Activated T-helper 1 cell treated with anti-CD3 and anti-CD28 coated beads, Interleukin-12 subunit alpha, Interleukin-12 subunit beta, Interleukin-2, Interleukin-4 antibody, amounts not matched to agents 30 ng/mL and 10 ng/mL and 1 ng/mL, durations not matched to agents 14 hours and 24 hours and 36 hours (primary cell): ENCODE data around the gene IL26. TPM values are rescaled to one million over a fixed set of nuclear protein-coding genes. Genes with fewer than 3 reads are reported as not detected.
A peak's percentile ranks its signal among the peaks of the same experiment; 100 is the strongest.
"Not testable (repeated sequence)": the region's sequence is repeated elsewhere in the genome, so short reads cannot be mapped to it uniquely, and the experiment has no call there.

ENCODE experiments used
- DNase-seq: peaks from one replicate; pipeline ENCODE4 v3.0.0; 2021; ENCODE audit warnings: low spot score
- H3K27ac Mint-ChIP-seq: one replicate; pipeline ENCODE4 v1.8.0; 2021; ENCODE audit warnings: mild to moderate bottlenecking, mixed read lengths
- H3K27me3 Mint-ChIP-seq: one replicate; pipeline ENCODE4 v1.8.0; 2022; ENCODE audit warnings: mild to moderate bottlenecking, moderate library complexity, mixed read lengths; ENCODE audit not compliant: insufficient read depth
- H3K36me3 Mint-ChIP-seq: one replicate; pipeline ENCODE4 v1.8.0; 2021; ENCODE audit warnings: low read depth, mixed read lengths
- H3K4me1 Mint-ChIP-seq: one replicate; pipeline ENCODE4 v1.8.0; 2021; ENCODE audit warnings: low read depth, mixed read lengths
- H3K4me3 Mint-ChIP-seq: one replicate; pipeline ENCODE4 v1.8.0; 2021; ENCODE audit warnings: mild to moderate bottlenecking, moderate library complexity, mixed read lengths
- H3K9me3 Mint-ChIP-seq: one replicate; pipeline ENCODE4 v1.8.0; 2021; ENCODE audit warnings: mixed read lengths
- intact Hi-C: fragments of 100-400 bp; cut with micrococcal nuclease; formaldehyde crosslinking; loops from one replicate; pipeline ENCODE4 v1.15.1; 2024
- total RNA-seq: library from RNA; stranded (reverse); gene quantifications from 2 replicates; pipeline ENCODE4 v1.2.3, GENCODE V29; 2022

IL26 gene
- total RNA-seq, 1 donor from 2014 or later: 6.9 TPM

DNA sequence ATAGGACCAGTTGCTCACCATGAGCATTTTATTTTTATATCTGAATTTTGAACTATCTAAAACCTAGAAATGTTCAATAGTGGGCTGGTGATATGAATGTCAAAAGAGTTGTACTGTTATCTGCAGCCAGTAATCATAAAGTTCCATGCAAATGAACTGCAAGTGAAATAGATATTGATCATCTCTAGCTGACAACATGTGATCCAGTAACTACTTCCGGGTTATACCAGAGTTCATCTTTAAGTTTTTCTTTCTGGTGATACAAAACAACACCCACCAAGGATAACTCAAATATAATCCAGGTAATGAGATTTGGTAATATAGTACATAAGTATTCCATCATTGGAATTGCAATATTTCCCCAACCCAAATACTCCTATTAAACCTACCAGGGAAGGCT lies 4.1 kb downstream of the IL26 start:
- peak overlapping the region; percentile 34 for H3K4me3 Mint-ChIP-seq
- H3K36me3 Mint-ChIP-seq: peaks cover 10% of the 10 kb centered on the region

DNA sequence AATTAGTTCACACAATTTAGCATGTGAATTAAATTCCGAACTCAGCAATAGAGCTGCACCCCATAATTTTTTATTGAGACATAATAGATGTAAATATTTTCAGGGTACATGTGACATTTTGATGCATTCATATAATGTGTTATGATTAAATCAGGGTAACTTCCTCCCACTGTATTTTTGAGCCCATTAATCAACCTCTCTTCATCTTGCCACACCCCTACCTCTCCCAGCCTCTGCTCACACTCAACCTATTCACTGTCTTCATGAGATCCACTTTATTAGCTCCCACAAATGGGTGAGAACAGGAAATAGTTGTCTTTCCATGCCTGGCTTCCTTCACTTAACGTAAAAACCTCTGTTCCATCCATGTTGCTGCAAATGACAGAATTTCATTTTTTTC lies 14.7 kb downstream of the IL26 start:
- Mint-ChIP-seq H3K9me3 (peaks cover 9% of the 10 kb centered on the region), H3K27me3 (no peaks in the 10 kb centered on the region), H3K4me3 (no peak overlapping the region), H3K36me3 (peaks cover 17% of the 10 kb centered on the region), H3K4me1 (peaks cover 58% of the 10 kb centered on the region), H3K27ac (no peak overlapping the region)
- no peak for DNase-seq
- intact Hi-C loops: no loop called here

More for the DNA sequence above, 4.1 kb downstream of the IL26 start:
- DNase-seq: no peak
- no peak overlapping the region for H3K27ac Mint-ChIP-seq
- no peaks in the 10 kb centered on the region for H3K27me3 Mint-ChIP-seq
- intact Hi-C loops: loop anchor here (5.0 to 10.0 kb wide), 3 partner anchors 391 to 867 kb away; partner anchors contain the start of genes RAP1B and SLC35E3
- H3K9me3 Mint-ChIP-seq: no peaks in the 10 kb centered on the region
- peaks cover 53% of the 10 kb centered on the region for H3K4me1 Mint-ChIP-seq

DNA sequence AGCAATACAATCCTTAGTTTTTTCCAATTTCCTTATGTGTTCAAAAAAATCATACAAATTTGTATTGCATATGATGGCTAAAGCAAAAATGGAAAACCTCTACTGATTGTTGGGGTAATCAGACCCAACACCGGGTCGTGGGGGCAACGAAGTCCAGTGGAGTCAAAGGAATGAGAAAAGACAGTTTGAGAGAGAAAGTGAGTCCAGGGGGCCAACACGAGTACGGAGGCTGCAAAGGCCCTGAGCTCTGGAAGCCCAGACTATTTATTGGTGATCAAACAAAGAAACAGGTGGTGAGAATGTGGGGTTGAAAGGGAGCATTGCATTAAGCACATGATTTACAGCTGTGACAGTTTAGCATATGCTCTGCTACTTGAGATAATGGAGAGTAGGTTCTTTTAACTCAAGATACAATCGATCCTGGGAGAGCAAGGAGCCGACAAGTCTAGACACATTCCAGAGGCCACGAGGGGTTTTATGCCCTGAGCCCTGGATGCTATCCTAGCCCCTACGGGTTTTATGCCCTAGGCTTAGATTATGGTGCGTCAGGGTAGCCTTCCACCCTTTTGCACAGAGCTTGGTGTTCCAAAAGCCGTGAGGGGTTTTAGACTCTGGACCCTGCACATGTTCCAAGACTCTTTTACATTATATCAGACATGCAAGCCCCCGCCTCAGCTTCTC lies 16.4 kb downstream of the IL26 start:
- H3K4me3 Mint-ChIP-seq, H3K27ac Mint-ChIP-seq, intact Hi-C loops, H3K9me3 Mint-ChIP-seq, H3K27me3 Mint-ChIP-seq, DNase-seq: not testable (repeated sequence)
- Mint-ChIP-seq H3K36me3 (peaks cover 21% of the 10 kb centered on the region), H3K4me1 (peaks cover 65% of the 10 kb centered on the region)

DNA sequence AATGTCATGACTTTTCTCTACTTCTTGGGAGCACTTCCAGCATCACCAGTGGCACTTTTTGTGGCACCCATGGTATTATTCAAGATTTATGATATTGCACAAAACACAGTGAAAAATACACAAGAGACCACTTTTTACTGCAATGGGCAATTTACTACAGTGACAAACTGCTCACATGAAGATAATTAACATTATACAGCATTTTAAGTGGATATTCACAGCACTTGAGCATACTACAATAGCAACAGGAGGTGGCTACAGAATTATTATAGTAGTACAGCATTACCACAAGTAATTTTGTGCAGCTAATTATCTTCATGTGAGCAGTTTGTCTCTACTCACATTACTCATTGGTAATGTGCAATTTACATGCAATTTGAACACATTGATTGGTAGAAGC lies 18.3 kb downstream of the IL26 start:
- H3K27me3 Mint-ChIP-seq: no peaks in the 10 kb centered on the region
- intact Hi-C loops: loop anchor here (2.0 kb wide), 1 partner anchor 14 kb away; no protein-coding TSS in a partner anchor

DNA sequence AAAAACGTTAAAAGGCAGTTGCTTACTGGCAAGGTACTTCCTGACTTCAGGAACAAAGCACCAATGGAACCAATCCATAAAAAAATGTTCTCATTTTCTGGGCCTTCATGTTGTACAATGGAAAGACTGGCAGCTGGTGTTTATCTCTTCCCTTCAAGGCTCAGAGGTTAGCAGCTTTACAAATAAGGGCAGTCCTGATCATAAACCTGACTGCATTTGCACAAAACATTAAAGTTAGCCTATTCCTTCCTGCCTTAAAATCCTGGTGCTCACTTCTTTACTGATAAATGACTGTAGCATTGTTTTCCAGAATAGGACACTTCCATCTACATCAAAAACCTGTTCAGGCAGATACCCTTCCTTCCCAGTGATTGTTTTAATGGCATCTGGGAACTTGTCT lies 19.2 kb downstream of the IL26 start:
- H3K36me3 Mint-ChIP-seq: peaks cover 17% of the 10 kb centered on the region
- H3K4me3 Mint-ChIP-seq: no peak overlapping the region
- DNase-seq: no peak
- no peaks in the 10 kb centered on the region for H3K27me3 Mint-ChIP-seq
- no peak overlapping the region for H3K27ac Mint-ChIP-seq
- peaks cover 61% of the 10 kb centered on the region for H3K4me1 Mint-ChIP-seq
- peaks cover under 1% of the 10 kb centered on the region for H3K9me3 Mint-ChIP-seq
- intact Hi-C loops: loop anchor here (2.0 kb wide), 1 partner anchor 14 kb away; no protein-coding TSS in a partner anchor

More for the DNA sequence above, 18.3 kb downstream of the IL26 start:
- Mint-ChIP-seq H3K4me3 (no peak overlapping the region), H3K27ac (no peak overlapping the region), H3K36me3 (peaks cover 22% of the 10 kb centered on the region), H3K9me3 (peaks cover 9% of the 10 kb centered on the region), H3K4me1 (peaks cover 67% of the 10 kb centered on the region)
- DNase-seq: no peak

DNA sequence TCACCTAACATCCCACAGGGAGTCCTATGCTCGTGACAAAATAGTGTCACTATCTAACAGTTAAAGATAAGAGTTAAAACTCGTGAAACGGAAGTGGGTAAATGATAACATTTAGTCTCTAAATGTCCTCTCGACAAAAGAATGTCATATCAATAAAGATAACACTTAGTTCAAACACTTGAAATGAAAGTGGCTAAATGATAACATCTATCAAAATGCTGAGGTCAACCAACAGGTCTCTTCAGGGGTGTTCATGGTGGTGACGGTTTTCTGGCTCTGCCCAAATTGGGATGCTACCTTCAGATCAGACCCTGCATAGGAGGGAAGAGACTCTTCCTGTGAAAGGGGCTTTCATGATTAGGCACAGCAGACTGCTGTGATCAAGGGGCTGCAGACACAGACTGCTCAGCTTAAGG lies 22.1 kb downstream of the IL26 start:
- no peak for DNase-seq
- Mint-ChIP-seq H3K27ac (peak overlapping the region; percentile 19), H3K9me3 (no peaks in the 10 kb centered on the region), H3K36me3 (peaks cover 22% of the 10 kb centered on the region), H3K4me1 (peaks cover 75% of the 10 kb centered on the region), H3K27me3 (no peaks in the 10 kb centered on the region), H3K4me3 (no peak overlapping the region)
- intact Hi-C loops: loop anchor here (2.0 kb wide), 1 partner anchor 19 kb away; no protein-coding TSS in a partner anchor

DNA sequence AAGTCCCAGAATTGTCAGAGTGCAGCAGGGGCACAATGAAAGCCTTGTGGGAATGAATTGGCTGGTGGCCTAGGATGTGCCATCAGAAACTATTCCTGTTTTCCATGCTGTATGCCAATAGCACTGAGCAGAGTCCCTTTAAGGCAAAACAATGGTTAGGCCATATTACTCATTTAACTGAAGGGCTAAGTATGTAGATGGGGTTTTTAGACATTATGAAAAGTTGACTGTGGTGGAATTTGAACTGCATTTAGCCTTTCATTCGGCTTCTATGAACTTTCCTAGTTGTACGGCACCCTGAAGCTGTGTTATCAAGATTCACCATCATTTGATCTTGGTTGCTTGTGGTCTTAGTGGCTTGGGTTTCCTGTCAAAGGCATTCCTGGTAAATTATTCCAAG lies 24.8 kb downstream of the IL26 start:
- peaks cover 78% of the 10 kb centered on the region for H3K4me1 Mint-ChIP-seq
- H3K4me3 Mint-ChIP-seq: peak overlapping the region; percentile 16
- H3K9me3 Mint-ChIP-seq: no peaks in the 10 kb centered on the region
- peak overlapping the region; percentile 98 for H3K27ac Mint-ChIP-seq
- no peaks in the 10 kb centered on the region for H3K27me3 Mint-ChIP-seq
- intact Hi-C loops: no loop called here
- DNase-seq: no peak
- peaks cover 16% of the 10 kb centered on the region for H3K36me3 Mint-ChIP-seq

DNA sequence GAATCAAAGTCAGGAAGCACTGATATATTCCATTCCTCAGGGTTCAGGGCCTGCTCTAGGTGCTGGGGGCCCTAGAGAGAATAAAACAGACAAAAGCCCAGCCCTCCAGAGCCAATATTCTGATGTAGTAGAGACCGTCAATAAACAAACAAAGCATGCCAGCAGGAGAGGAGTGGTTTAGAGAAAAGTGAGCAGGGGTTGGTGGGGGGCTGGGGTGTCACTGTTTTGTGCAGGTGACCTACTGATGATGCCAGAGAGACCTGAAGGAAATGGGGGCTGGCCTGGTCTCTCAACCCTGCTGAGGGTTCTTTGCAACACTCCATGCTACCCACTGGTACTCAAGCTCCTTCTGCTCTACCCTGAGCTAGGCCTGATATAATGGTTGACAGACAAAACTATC lies 26.5 kb downstream of the IL26 start:
- H3K4me3 Mint-ChIP-seq: peak overlapping the region; percentile 78
- peak overlapping the region; percentile 98 for H3K27ac Mint-ChIP-seq
- H3K27me3 Mint-ChIP-seq: no peaks in the 10 kb centered on the region
- peaks cover 79% of the 10 kb centered on the region for H3K4me1 Mint-ChIP-seq
- intact Hi-C loops: loop anchor here (2.0 kb wide), 1 partner anchor 78 kb away; no protein-coding TSS in a partner anchor
- H3K9me3 Mint-ChIP-seq: peaks cover 11% of the 10 kb centered on the region
- DNase-seq: no peak
- peaks cover 23% of the 10 kb centered on the region for H3K36me3 Mint-ChIP-seq

DNA sequence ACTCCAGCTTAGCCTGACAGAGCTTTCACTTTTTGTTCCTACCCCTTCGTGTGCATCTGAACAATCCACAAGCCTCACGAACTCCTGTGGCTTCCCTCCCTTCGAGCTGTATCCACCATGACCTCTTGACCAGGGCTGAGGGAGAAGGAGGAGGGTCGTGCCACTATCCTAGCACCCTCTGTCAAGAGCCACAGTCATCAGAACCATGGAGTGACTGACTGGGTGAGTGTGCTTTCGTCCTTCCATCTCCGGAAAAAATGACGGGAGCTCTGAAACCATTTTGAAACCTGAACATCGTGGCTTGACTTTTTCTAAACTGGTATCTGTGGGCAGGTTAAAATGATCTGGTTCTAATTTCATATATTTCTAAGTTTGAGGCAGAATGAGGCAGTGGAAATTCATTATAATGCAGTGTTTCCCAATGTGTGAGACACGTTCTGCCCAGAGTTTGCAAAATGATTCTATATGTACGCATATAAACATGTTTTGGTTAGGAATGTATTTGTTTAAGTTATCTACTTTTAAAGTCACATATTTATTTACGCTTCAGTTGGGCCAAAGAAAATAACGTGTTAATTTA lies 27.0 kb downstream of the IL26 start:
- H3K4me3 Mint-ChIP-seq: peak overlapping the region; percentile 78
- no peak for DNase-seq

DNA sequence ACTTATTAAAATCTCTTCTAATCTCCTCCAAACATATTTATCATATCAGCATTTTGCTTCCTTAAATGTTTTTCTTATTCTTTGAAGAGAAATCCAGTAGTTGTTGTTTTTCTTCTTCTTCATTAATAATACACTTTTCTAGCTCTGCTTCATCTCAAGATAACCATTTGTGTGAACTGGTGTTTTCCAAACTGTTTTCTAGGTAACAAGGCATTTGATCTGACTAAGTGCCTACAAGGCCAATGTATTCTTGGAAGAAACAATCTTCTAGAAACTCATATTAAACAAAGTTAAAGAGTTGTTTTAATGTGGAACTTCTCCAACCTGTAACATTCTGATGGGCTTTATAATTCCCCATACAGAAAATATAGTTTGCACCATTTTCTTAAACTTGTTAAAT lies 35.3 kb downstream of the IL26 start:
- DNase-seq: no peak
- H3K9me3 Mint-ChIP-seq: peaks cover 27% of the 10 kb centered on the region
- no peaks in the 10 kb centered on the region for H3K27me3 Mint-ChIP-seq
- peaks cover 21% of the 10 kb centered on the region for H3K36me3 Mint-ChIP-seq
- peak overlapping the region; percentile 94 for H3K27ac Mint-ChIP-seq
- intact Hi-C loops: loop anchor here (1.0 to 5.0 kb wide), 7 partner anchors 8 to 617 kb away; partner anchors contain the start of genes IFNG and MDM2
- H3K4me1 Mint-ChIP-seq: peaks cover 75% of the 10 kb centered on the region
- peak overlapping the region; percentile 45 for H3K4me3 Mint-ChIP-seq

More for the DNA sequence above, 27.0 kb downstream of the IL26 start:
- no peaks in the 10 kb centered on the region for H3K27me3 Mint-ChIP-seq
- peaks cover 81% of the 10 kb centered on the region for H3K4me1 Mint-ChIP-seq
- intact Hi-C loops: loop anchor here (1.0 to 2.0 kb wide), 3 partner anchors 8 to 78 kb away; no protein-coding TSS in a partner anchor
- H3K36me3 Mint-ChIP-seq: peaks cover 24% of the 10 kb centered on the region
- peak overlapping the region; percentile 98 for H3K27ac Mint-ChIP-seq
- H3K9me3 Mint-ChIP-seq: peaks cover 16% of the 10 kb centered on the region

DNA sequence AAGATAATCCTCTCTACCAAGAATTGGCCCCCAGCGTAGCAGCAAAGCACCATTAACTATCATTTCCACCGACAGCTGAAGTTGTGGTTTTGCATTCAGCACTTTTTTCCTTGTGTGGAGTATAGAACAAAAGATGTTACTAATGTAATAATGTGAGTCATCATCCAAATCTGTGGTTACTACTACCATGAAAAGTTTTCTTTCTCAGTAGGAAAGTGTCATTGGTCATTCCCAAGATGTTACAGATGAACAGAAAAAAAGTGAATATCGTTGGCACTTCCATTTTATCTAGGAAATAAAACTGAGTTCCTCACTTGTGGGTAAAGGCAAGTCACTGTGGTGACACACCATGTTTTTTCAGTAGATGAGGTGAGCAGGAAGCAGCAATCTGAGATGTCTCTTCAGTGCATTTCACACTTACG lies 35.8 kb downstream of the IL26 start:
- intact Hi-C loops: loop anchor here (1.0 to 5.0 kb wide), 9 partner anchors 8 to 617 kb away; partner anchors contain the start of genes IFNG and MDM2
- Mint-ChIP-seq H3K4me3 (peak overlapping the region; percentile 52), H3K36me3 (peaks cover 17% of the 10 kb centered on the region), H3K27ac (peak overlapping the region; percentile 94), H3K9me3 (peaks cover 26% of the 10 kb centered on the region), H3K27me3 (no peaks in the 10 kb centered on the region), H3K4me1 (peaks cover 75% of the 10 kb centered on the region)
- DNase-seq: peak; percentile 41

DNA sequence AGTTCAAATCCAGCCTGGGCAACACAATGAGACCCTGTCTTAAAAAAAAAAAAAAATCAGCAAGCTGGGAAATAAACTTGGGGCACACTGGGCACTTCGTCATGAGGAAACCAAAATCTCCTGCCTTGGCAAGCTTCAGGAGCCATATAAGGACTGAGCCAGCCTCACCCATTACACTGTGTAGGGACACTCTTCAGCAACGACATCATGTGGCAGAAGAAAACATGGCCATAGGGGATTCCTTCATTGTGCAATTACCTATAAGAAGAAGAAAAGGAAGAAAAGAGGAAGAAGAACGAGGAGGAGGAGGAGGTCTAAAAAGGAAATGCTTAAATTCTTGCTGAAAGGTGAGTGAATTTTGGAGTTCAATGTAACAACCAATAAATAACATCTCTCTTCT lies 40.0 kb downstream of the IL26 start:
- Mint-ChIP-seq H3K4me3 (no peak overlapping the region), H3K36me3 (peaks cover 10% of the 10 kb centered on the region), H3K27ac (no peak overlapping the region), H3K9me3 (peaks cover 16% of the 10 kb centered on the region), H3K27me3 (no peaks in the 10 kb centered on the region), H3K4me1 (peaks cover 77% of the 10 kb centered on the region)
- intact Hi-C loops: no loop called here
- no peak for DNase-seq
